K562 (cell line): ENCODE data around the gene ATOSA. TPM values are rescaled to one million over a fixed set of nuclear protein-coding genes. Genes with fewer than 3 reads are reported as not detected.

Experiments used
- FIP1L1 ChIP-seq: fragments of 200-400 bp; formaldehyde crosslinking; IDR thresholded peaks from 2 replicates; pipeline ENCODE4 v1.6.1; 2018; ENCODE audit warnings: mild to moderate bottlenecking, low read depth, low read length; ENCODE audit not compliant: poor library complexity, severe bottlenecking
- GABPB2 ChIP-seq: fragments of 250-450 bp; sonication (Bioruptor Pico); conservative IDR thresholded peaks from 2 replicates; pipeline ENCODE4 v1.5.1; 2021; ENCODE audit warnings: mild to moderate bottlenecking
- GATAD2B ChIP-seq: fragments of 450-650 bp; IDR thresholded peaks from 2 replicates; pipeline ENCODE4 v1.6.1; 2017; ENCODE audit warnings: mild to moderate bottlenecking, borderline replicate concordance
- PML ChIP-seq: IDR thresholded peaks from 2 replicates; pipeline ENCODE4 v1.6.1; 2012; ENCODE audit warnings: low read length, inconsistent platforms
- RFX5 ChIP-seq: IDR thresholded peaks from 2 replicates; pipeline ENCODE4 v1.6.1; 2011; ENCODE audit warnings: low read depth, mild to moderate bottlenecking, improper control_type of control experiment, low read length
- ZNF384 ChIP-seq: IDR thresholded peaks from 2 replicates; pipeline ENCODE4 v1.6.1; 2012; ENCODE audit warnings: low read depth, low read length, improper control_type of control experiment
- polyA plus RNA-seq, 8 experiments: library from polyadenylated mRNA; depleted of rRNA in 4 of 8; stranded (reverse) in 5 of 8; unstranded in 3 of 8; fragments of >200 nt; fragmentation: Nextera tagmentation in 2 of 8; fragmentation: Illumina TruSeq in 1 of 8; extraction: Ambion mirVana in 2 of 8; extraction: Trizol in 1 of 8; gene quantifications; 2 replicates each; pipeline versions ENCODE4 v1.2.1 to v1.2.3, GENCODE V29; 2011 to 2014; ENCODE audit warnings: inconsistent platforms in 1 of 8, missing spikeins in 1 of 8
- total RNA-seq, 7 experiments: library from RNA; depleted of rRNA in 6 of 7; stranded (reverse); fragments of >200 nt in 6 of 7; fragmentation: Illumina TruSeq in 2 of 7; extraction: Trizol in 2 of 7; gene quantifications; 2 replicates each; pipeline versions ENCODE4 v1.2.1 to v1.2.3, GENCODE V29; 2011 to 2021; ENCODE audit warnings: low replicate concordance in 1 of 7
- TF ChIP-seq, protein P1 (sequence below): fragments of 450-650 bp; IDR thresholded peaks from 2 replicates; pipeline ENCODE4 v1.6.1; 2016; ENCODE audit warnings: low read depth
- TF ChIP-seq, protein P2 (sequence below), 2 experiments: fragments of 450-650 bp; IDR thresholded peaks; 2 replicates each; pipeline ENCODE4 v1.6.1; 2016
- TF ChIP-seq, protein P3 (sequence below): sonication (generic); formaldehyde crosslinking; IDR thresholded peaks from 2 replicates; pipeline ENCODE4 v1.8.0; 2022; ENCODE audit warnings: mild to moderate bottlenecking, missing genetic modification reagents
- TF ChIP-seq, protein P4 (sequence below): fragments of 150-350 bp; IDR thresholded peaks from 2 replicates; pipeline ENCODE4 v1.6.1; 2014; ENCODE audit warnings: low read depth, mild to moderate bottlenecking, low read length, borderline replicate concordance
- TF ChIP-seq, protein P5 (sequence below): sonication (generic); formaldehyde crosslinking; IDR thresholded peaks from 2 replicates; pipeline ENCODE4 v1.8.0; 2022; ENCODE audit warnings: missing genetic modification reagents, mild to moderate bottlenecking, moderate library complexity, borderline replicate concordance

Gene ATOSA
- total and polyA plus RNA-seq, 9 of the 15 experiments (the other 6 are each of a cell fraction or from before 2014, with no cell fraction given): 2.0 to 6.1 (median 3.9) TPM

DNA sequence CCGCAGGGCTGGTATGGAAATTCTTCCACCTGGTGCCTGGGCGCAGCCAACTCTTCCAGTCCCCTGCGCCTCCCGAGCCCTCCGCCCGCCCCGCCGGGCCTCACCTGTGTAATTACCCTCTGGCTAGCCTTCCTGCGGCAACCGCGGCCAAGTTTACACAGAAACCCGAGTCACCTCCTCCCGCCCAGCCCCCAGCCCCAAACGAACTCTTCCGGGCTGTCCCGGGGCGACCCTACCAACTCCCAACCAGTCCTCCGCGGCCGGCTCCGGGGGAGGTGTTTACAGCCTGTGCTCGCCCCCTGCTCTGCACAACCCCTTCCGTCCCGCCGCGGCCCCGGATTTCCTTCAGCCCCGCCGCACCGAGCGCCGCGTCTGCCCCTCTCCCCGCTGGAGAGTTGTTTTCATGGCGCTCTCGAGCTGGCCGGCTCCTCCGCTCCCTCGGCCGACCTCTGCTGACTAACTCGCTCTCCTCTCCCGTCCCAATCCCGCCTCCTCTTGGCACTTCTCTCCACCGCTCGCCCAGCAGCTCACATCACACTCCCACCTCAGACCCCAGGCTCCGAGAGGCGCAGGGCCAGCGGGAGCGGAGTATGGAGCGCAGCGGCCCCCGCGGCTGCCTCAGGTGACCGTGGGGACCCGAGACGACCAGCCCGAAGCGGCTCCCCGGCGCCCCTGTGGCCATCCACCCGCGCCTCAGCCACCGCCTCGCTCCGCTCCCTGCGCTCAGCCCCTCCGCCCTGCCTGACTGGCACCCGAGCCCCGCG lies 538 bp downstream of the ATOSA start (continued):
- TF ChIP-seq, protein P1, sequence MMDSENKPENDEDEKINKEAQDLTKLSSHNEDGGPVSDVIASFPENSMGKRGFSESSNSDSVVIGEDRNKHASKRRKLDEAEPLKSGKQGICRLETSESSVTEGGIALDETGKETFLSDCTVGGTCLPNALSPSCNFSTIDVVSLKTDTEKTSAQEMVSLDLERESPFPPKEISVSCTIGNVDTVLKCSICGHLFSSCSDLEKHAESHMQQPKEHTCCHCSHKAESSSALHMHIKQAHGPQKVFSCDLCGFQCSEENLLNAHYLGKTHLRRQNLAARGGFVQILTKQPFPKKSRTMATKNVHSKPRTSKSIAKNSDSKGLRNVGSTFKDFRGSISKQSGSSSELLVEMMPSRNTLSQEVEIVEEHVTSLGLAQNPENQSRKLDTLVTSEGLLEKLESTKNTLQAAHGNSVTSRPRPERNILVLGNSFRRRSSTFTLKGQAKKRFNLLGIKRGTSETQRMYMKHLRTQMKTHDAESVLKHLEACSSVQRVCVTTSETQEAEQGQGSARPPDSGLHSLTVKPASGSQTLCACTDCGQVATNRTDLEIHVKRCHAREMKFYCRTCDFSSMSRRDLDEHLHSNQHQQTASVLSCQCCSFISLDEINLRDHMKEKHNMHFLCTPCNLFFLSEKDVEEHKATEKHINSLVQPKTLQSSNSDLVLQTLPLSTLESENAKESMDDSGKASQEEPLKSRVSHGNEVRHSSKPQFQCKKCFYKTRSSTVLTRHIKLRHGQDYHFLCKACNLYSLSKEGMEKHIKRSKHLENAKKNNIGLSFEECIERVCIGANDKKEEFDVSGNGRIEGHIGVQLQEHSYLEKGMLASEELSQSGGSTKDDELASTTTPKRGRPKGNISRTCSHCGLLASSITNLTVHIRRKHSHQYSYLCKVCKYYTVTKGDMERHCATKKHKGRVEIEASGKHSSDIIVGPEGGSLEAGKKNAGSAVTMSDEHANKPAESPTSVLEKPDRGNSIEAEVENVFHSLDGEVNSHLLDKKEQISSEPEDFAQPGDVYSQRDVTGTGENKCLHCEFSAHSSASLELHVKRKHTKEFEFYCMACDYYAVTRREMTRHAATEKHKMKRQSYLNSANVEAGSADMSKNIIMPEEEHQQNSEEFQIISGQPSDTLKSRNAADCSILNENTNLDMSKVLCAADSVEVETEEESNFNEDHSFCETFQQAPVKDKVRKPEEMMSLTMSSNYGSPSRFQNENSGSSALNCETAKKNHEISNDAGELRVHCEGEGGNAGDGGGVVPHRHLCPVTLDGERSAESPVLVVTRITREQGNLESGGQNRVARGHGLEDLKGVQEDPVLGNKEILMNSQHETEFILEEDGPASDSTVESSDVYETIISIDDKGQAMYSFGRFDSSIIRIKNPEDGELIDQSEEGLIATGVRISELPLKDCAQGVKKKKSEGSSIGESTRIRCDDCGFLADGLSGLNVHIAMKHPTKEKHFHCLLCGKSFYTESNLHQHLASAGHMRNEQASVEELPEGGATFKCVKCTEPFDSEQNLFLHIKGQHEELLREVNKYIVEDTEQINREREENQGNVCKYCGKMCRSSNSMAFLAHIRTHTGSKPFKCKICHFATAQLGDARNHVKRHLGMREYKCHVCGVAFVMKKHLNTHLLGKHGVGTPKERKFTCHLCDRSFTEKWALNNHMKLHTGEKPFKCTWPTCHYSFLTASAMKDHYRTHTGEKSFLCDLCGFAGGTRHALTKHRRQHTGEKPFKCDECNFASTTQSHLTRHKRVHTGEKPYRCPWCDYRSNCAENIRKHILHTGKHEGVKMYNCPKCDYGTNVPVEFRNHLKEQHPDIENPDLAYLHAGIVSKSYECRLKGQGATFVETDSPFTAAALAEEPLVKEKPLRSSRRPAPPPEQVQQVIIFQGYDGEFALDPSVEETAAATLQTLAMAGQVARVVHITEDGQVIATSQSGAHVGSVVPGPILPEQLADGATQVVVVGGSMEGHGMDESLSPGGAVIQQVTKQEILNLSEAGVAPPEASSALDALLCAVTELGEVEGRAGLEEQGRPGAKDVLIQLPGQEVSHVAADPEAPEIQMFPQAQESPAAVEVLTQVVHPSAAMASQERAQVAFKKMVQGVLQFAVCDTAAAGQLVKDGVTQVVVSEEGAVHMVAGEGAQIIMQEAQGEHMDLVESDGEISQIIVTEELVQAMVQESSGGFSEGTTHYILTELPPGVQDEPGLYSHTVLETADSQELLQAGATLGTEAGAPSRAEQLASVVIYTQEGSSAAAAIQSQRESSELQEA: no peak
- no peak for TF ChIP-seq RFX5
- TF ChIP-seq, protein P2, sequence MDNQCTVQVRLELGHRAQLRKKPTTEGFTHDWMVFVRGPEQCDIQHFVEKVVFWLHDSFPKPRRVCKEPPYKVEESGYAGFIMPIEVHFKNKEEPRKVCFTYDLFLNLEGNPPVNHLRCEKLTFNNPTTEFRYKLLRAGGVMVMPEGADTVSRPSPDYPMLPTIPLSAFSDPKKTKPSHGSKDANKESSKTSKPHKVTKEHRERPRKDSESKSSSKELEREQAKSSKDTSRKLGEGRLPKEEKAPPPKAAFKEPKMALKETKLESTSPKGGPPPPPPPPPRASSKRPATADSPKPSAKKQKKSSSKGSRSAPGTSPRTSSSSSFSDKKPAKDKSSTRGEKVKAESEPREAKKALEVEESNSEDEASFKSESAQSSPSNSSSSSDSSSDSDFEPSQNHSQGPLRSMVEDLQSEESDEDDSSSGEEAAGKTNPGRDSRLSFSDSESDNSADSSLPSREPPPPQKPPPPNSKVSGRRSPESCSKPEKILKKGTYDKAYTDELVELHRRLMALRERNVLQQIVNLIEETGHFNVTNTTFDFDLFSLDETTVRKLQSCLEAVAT (IDR thresholded peaks at IDR 0.05): 0 out of 4 replicates have a peak, but pooled peaks of 1 of the 2 experiments have one; percentile 36
- TF ChIP-seq FIP1L1: no peak
- no peak for TF ChIP-seq GABPB2 (CRISPR knock-in tag)
- no peak for TF ChIP-seq GATAD2B
- no peak for TF ChIP-seq ZNF384
- TF ChIP-seq, protein P3, sequence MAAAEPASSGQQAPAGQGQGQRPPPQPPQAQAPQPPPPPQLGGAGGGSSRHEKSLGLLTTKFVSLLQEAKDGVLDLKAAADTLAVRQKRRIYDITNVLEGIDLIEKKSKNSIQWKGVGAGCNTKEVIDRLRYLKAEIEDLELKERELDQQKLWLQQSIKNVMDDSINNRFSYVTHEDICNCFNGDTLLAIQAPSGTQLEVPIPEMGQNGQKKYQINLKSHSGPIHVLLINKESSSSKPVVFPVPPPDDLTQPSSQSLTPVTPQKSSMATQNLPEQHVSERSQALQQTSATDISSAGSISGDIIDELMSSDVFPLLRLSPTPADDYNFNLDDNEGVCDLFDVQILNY (CRISPR knock-in tag): no peak
- TF ChIP-seq, protein P4, sequence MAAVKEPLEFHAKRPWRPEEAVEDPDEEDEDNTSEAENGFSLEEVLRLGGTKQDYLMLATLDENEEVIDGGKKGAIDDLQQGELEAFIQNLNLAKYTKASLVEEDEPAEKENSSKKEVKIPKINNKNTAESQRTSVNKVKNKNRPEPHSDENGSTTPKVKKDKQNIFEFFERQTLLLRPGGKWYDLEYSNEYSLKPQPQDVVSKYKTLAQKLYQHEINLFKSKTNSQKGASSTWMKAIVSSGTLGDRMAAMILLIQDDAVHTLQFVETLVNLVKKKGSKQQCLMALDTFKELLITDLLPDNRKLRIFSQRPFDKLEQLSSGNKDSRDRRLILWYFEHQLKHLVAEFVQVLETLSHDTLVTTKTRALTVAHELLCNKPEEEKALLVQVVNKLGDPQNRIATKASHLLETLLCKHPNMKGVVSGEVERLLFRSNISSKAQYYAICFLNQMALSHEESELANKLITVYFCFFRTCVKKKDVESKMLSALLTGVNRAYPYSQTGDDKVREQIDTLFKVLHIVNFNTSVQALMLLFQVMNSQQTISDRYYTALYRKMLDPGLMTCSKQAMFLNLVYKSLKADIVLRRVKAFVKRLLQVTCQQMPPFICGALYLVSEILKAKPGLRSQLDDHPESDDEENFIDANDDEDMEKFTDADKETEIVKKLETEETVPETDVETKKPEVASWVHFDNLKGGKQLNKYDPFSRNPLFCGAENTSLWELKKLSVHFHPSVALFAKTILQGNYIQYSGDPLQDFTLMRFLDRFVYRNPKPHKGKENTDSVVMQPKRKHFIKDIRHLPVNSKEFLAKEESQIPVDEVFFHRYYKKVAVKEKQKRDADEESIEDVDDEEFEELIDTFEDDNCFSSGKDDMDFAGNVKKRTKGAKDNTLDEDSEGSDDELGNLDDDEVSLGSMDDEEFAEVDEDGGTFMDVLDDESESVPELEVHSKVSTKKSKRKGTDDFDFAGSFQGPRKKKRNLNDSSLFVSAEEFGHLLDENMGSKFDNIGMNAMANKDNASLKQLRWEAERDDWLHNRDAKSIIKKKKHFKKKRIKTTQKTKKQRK: no peak
- TF ChIP-seq PML: no peak
- TF ChIP-seq, protein P5, sequence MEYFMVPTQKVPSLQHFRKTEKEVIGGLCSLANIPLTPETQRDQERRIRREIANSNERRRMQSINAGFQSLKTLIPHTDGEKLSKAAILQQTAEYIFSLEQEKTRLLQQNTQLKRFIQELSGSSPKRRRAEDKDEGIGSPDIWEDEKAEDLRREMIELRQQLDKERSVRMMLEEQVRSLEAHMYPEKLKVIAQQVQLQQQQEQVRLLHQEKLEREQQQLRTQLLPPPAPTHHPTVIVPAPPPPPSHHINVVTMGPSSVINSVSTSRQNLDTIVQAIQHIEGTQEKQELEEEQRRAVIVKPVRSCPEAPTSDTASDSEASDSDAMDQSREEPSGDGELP (CRISPR knock-in tag): peak; percentile 19; the same call in 1 of the 2 replicates
